Activated CD8-positive, alpha-beta T cell treated with anti-CD3 and anti-CD28 coated beads for 36 hours (primary cell): ENCODE measurements around the gene COL4A3. TPM values are rescaled to one million over a fixed set of nuclear protein-coding genes. Genes with fewer than 3 reads are reported as not detected.

Source experiments
- ATAC-seq: fragments of 200-7000 bp; cut with Tn5 transposase; one replicate; pipeline ENCODE4 v1.10.0; 2021; ENCODE audit warnings: mild to moderate bottlenecking, moderate library complexity
- CTCF ChIA-PET: fragments of 350-600 bp; sonication (Branson Sonifier 250); formaldehyde crosslinking; loops from one replicate; lab custom pipeline; 2021; ENCODE audit warnings: antibody characterized with exemption; lab: Charles Lee
- POLR2A ChIA-PET: fragments of 350-600 bp; sonication (Branson Sonifier 250); formaldehyde crosslinking; loops from one replicate; lab custom pipeline; 2021; ENCODE audit warnings: antibody characterized with exemption; lab: Charles Lee
- DNase-seq: peaks from one replicate; pipeline ENCODE4 v3.0.0-alpha.2; 2020
- H3K27ac Mint-ChIP-seq: one replicate; pipeline ENCODE4 v1.8.0; 2021; ENCODE audit warnings: mild to moderate bottlenecking, mixed read lengths
- H3K27me3 Mint-ChIP-seq: one replicate; pipeline ENCODE4 v1.8.0; 2021; ENCODE audit warnings: mixed read lengths
- H3K36me3 Mint-ChIP-seq: one replicate; pipeline ENCODE4 v1.8.0; 2021; ENCODE audit warnings: low read depth, mixed read lengths
- H3K4me1 Mint-ChIP-seq: one replicate; pipeline ENCODE4 v1.8.0; 2021; ENCODE audit warnings: low read depth, mixed read lengths
- H3K4me3 Mint-ChIP-seq: one replicate; pipeline ENCODE4 v1.8.0; 2021; ENCODE audit warnings: mild to moderate bottlenecking, moderate library complexity, mixed read lengths
- H3K9me3 Mint-ChIP-seq: one replicate; pipeline ENCODE4 v1.8.0; 2021; ENCODE audit warnings: mixed read lengths
- intact Hi-C: fragments of 100-400 bp; cut with micrococcal nuclease; formaldehyde crosslinking; loops from one replicate; pipeline ENCODE4 v1.10.0; 2022
- total RNA-seq, 2 experiments: library from RNA; stranded (reverse); gene quantifications; one replicate each; pipeline ENCODE4 v1.2.3, GENCODE V29; 2021
- TF ChIP-seq, protein P1 (sequence below): fragments of 200-600 bp; IDR thresholded peaks from one replicate; pipeline ENCODE4 v1.8.0; 2022; ENCODE audit warnings: antibody characterized with exemption, mild to moderate bottlenecking

The COL4A3 gene
- total RNA-seq, 2 experiments from 2014 or later = not detected

- ATAC-seq = no peak
- POLR2A ChIA-PET = no interaction called here
- Mint-ChIP-seq H3K9me3 (no peaks in the 10 kb centered on the region), H3K4me3 (no peak overlapping the region), H3K27me3 (no peaks in the 10 kb centered on the region), H3K36me3 (no peaks in the 10 kb centered on the region), H3K4me1 (no peaks in the 10 kb centered on the region), H3K27ac (no peak overlapping the region)
- intact Hi-C loops = no loop called here
- TF ChIP-seq, protein P1, sequence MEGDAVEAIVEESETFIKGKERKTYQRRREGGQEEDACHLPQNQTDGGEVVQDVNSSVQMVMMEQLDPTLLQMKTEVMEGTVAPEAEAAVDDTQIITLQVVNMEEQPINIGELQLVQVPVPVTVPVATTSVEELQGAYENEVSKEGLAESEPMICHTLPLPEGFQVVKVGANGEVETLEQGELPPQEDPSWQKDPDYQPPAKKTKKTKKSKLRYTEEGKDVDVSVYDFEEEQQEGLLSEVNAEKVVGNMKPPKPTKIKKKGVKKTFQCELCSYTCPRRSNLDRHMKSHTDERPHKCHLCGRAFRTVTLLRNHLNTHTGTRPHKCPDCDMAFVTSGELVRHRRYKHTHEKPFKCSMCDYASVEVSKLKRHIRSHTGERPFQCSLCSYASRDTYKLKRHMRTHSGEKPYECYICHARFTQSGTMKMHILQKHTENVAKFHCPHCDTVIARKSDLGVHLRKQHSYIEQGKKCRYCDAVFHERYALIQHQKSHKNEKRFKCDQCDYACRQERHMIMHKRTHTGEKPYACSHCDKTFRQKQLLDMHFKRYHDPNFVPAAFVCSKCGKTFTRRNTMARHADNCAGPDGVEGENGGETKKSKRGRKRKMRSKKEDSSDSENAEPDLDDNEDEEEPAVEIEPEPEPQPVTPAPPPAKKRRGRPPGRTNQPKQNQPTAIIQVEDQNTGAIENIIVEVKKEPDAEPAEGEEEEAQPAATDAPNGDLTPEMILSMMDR = no peak
- DNase-seq = no peak
- CTCF ChIA-PET = interaction anchor here (1.5 kb wide), 1 partner anchor 63 kb away, joined by 9 read pairs; no protein-coding TSS in a partner anchor
Observed at GRCh38 chr2:227301523-227301922, 137.1 kb downstream of the COL4A3 start.

GRCh38 chr2:227308784-227309183, 144.4 kb downstream of the COL4A3 start:
- DNase-seq (no peak), ATAC-seq (no peak)
- Mint-ChIP-seq H3K4me3 (no peak overlapping the region), H3K9me3 (no peaks in the 10 kb centered on the region), H3K4me1 (no peaks in the 10 kb centered on the region), H3K27ac (no peak overlapping the region), H3K36me3 (no peaks in the 10 kb centered on the region), H3K27me3 (no peaks in the 10 kb centered on the region)
- ChIA-PET CTCF (no interaction called here), POLR2A (no interaction called here)
- intact Hi-C loops = no loop called here
- TF ChIP-seq, protein P1 = no peak

- CTCF ChIA-PET = no interaction called here
- no peaks in the 10 kb centered on the region for H3K9me3 Mint-ChIP-seq
- no peaks in the 10 kb centered on the region for H3K27me3 Mint-ChIP-seq
- H3K36me3 Mint-ChIP-seq = no peaks in the 10 kb centered on the region
- H3K4me1 Mint-ChIP-seq = no peaks in the 10 kb centered on the region
- no peak overlapping the region for H3K27ac Mint-ChIP-seq
- intact Hi-C loops = no loop called here
- H3K4me3 Mint-ChIP-seq = no peak overlapping the region
- POLR2A ChIA-PET = no interaction called here
- DNase-seq (no peak), ATAC-seq (no peak)
- TF ChIP-seq, protein P1 = no peak
Observed at GRCh38 chr2:227310756-227311110, 146.3 kb downstream of the COL4A3 start.

DNA sequence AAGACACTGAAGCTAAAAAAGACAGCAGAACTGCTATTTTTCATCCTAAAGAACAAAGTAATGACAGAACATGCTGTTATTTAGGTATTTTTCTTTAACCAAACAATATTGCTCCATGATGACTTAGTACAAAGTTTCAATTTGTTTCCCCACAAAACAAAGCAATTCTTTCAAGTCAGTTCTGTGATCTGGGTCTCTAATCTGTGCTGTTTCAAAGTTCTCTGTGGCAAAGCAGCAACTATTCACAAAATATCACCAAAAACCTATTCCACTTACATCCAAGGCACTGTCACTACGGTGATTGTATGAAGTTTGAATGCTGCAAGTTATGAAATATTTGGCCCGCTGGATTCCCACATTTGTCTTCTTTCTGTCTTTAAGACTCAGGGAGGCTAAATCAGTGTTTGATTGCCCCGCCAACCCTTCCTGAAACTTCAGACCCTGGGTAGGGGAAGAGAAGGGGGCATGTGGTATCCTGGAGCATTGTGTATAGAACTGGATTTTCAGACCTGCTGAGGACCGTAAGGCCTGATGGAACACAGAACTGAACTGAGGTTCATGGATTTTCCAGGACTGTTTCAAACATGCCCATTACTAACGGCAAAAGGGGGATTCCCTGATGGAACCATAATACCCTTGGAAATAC, 147.6 kb downstream of the COL4A3 start:
- Mint-ChIP-seq H3K27me3 (no peaks in the 10 kb centered on the region), H3K4me1 (no peaks in the 10 kb centered on the region), H3K9me3 (no peaks in the 10 kb centered on the region), H3K36me3 (no peaks in the 10 kb centered on the region), H3K27ac (no peak overlapping the region), H3K4me3 (no peak overlapping the region)
- ATAC-seq (no peak), DNase-seq (no peak)
- intact Hi-C loops = no loop called here
- TF ChIP-seq, protein P1 = no peak
- POLR2A ChIA-PET = no interaction called here
- CTCF ChIA-PET = no interaction called here

DNA sequence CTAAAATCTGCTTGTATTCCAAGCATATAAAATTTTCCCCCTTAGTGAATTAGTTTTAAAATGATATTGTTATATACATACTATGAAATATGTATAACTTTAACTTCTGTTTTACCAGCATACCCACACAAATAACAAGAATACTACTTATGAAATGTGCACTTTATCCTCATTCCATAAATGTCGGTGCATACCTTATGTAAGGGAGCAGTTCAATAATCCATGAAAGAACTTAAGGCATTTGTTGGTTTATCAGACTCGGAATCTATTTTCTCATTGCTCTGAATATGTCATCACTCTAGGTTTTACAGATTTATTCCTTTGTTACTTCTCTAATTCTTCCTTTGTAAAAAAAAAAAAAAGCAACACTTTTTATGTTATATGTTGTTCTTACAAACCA, 148.2 kb downstream of the COL4A3 start:
- TF ChIP-seq, protein P1 = no peak
- H3K4me1 Mint-ChIP-seq = no peaks in the 10 kb centered on the region
- ATAC-seq = no peak
- H3K27me3 Mint-ChIP-seq = peaks cover under 1% of the 10 kb centered on the region
- DNase-seq = no peak
- intact Hi-C loops = no loop called here
- no peaks in the 10 kb centered on the region for H3K36me3 Mint-ChIP-seq
- peaks cover under 1% of the 10 kb centered on the region for H3K9me3 Mint-ChIP-seq
- ChIA-PET CTCF (no interaction called here), POLR2A (no interaction called here)
- no peak overlapping the region for H3K4me3 Mint-ChIP-seq
- H3K27ac Mint-ChIP-seq = no peak overlapping the region
